HEK293 (cell line): ENCODE measurements around the gene ZC3H12C.

ENCODE experiments used
- ATF2 ChIP-seq: fragments of 450-650 bp; formaldehyde crosslinking; IDR thresholded peaks from 2 replicates; pipeline ENCODE4 v1.5.1; 2016; ENCODE audit warnings: missing biosample characterization, missing genetic modification characterization, low read depth
- CTCF ChIP-seq: fragments of 450-650 bp; formaldehyde crosslinking; IDR thresholded peaks from 2 replicates; pipeline ENCODE4 v1.5.1; 2016; ENCODE audit warnings: missing biosample characterization, missing genetic modification characterization
- TCF7L2 ChIP-seq: IDR thresholded peaks from 2 replicates; pipeline ENCODE4 v1.6.1; 2011; ENCODE audit warnings: low read depth, mild to moderate bottlenecking, inconsistent platforms, low read length, moderate library complexity, borderline replicate concordance
- ZBTB44 ChIP-seq: fragments of 450-650 bp; IDR thresholded peaks from 2 replicates; pipeline ENCODE4 v1.5.1; 2018; ENCODE audit warnings: missing biosample characterization, mild to moderate bottlenecking, missing genetic modification characterization
- ZNF133 ChIP-seq: fragments of 450-650 bp; formaldehyde crosslinking; IDR thresholded peaks from 2 replicates; pipeline ENCODE4 v1.5.1; 2016; ENCODE audit warnings: missing biosample characterization, missing genetic modification characterization
- ZNF146 ChIP-seq: fragments of 450-650 bp; formaldehyde crosslinking; IDR thresholded peaks from 2 replicates; pipeline ENCODE4 v1.5.1; 2016; ENCODE audit warnings: missing biosample characterization, missing genetic modification characterization
- ZNF184 ChIP-seq: fragments of 450-650 bp; IDR thresholded peaks from 2 replicates; pipeline ENCODE4 v1.5.1; 2018; ENCODE audit warnings: missing biosample characterization, mild to moderate bottlenecking, missing genetic modification characterization
- ZNF311 ChIP-seq: fragments of 450-650 bp; formaldehyde crosslinking; IDR thresholded peaks from 2 replicates; pipeline ENCODE4 v1.5.1; 2017; ENCODE audit warnings: missing biosample characterization, missing genetic modification characterization, borderline replicate concordance
- ZNF324 ChIP-seq: fragments of 450-650 bp; formaldehyde crosslinking; IDR thresholded peaks from 2 replicates; pipeline ENCODE4 v1.5.1; 2016; ENCODE audit warnings: missing biosample characterization, missing genetic modification characterization
- ZNF398 ChIP-seq: fragments of 450-650 bp; formaldehyde crosslinking; IDR thresholded peaks from 2 replicates; pipeline ENCODE4 v1.5.1; 2017; ENCODE audit warnings: missing biosample characterization, missing genetic modification characterization
- ZNF423 ChIP-seq: fragments of 450-650 bp; formaldehyde crosslinking; IDR thresholded peaks from 2 replicates; pipeline ENCODE4 v1.5.1; 2016; ENCODE audit warnings: missing biosample characterization, missing genetic modification characterization
- ZNF530 ChIP-seq: fragments of 450-650 bp; formaldehyde crosslinking; IDR thresholded peaks from 2 replicates; pipeline ENCODE4 v1.5.1; 2016; ENCODE audit warnings: low read depth, missing biosample characterization, missing genetic modification characterization
- ZNF561 ChIP-seq: fragments of 450-650 bp; IDR thresholded peaks from 2 replicates; pipeline ENCODE4 v1.5.1; 2018; ENCODE audit warnings: missing biosample characterization, missing genetic modification characterization, borderline replicate concordance

GRCh38 chr11:110053848-110054414 lies 39.3 kb upstream of the ZC3H12C start:
- no peak for TF ChIP-seq CTCF (tag by site-specific recombination)
- TF ChIP-seq TCF7L2, result no peak
- TF ChIP-seq ZNF324, result no peak
- no peak for TF ChIP-seq ZNF398 (tag by site-specific recombination)
- no peak for TF ChIP-seq ZBTB44
- no peak for TF ChIP-seq ATF2 (tag by site-specific recombination)
- no peak for TF ChIP-seq ZNF561
- TF ChIP-seq ZNF423 (tag by site-specific recombination), result no peak
- TF ChIP-seq ZNF311 (tag by site-specific recombination), result no peak
- no peak for TF ChIP-seq ZNF146 (tag by site-specific recombination)
- TF ChIP-seq ZNF133, result no peak
- no peak for TF ChIP-seq ZNF184 (tag by site-specific recombination)
- no peak for TF ChIP-seq ZNF530 (tag by site-specific recombination)
